HCEC 1CT (cell line): ENCODE measurements around the gene BCAN.
"Not testable (repeated sequence)": the region's sequence is repeated elsewhere in the genome, so short reads cannot be mapped to it uniquely, and the experiment has no call there.

ENCODE experiments used
- DNase-seq: peaks from one replicate; pipeline ENCODE4 v3.0.0-alpha.2; 2017

BCAN gene

DNA sequence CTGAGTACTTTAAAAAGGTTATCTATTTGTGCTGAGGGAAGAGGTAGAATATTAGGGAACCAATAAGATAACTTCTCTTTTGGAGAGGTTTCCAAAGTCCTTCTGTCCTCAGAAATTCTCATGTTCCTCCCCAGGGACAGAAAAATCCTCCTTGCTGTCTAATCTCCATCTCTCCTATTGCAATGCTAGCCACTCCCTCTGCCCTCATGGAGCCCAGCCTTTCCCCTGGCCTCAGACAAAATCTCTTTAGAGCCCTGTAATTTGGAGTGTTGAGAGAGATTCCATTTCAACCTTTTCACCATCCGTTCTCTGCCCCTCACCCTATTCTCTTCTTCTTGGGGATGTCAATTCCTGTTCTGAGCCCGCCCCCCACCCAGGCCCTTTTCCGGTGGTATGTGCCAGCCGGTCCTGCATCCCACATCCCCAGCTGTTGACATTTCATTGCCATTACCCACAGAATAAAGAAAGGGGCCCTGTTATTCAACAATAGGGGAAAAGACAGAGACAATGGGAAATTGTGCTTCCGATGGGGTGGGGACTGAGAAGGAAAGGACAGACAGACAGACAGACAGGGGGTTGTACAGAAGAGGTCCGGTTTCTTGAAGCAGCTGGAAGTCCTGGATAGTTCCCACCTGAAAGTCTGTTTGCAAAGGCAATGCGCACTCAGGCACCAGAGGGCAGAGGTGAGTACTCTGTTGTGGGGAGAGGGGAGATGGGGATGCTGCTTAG is 22.9 kb upstream of the BCAN start, which contains the start of gene HAPLN2:
TSS of gene HAPLN2 (plus strand) at position 563 of the 729 bp plus-strand sequence. CDS start 4,076 bp downstream, outside the sequence.
- DNase-seq: no peak

GRCh38 chr1:156619582-156619955 is 22.3 kb upstream of the BCAN start:
- DNase-seq: no peak

GRCh38 chr1:156622581-156623297 is 19.2 kb upstream of the BCAN start:
- no peak for DNase-seq

DNA sequence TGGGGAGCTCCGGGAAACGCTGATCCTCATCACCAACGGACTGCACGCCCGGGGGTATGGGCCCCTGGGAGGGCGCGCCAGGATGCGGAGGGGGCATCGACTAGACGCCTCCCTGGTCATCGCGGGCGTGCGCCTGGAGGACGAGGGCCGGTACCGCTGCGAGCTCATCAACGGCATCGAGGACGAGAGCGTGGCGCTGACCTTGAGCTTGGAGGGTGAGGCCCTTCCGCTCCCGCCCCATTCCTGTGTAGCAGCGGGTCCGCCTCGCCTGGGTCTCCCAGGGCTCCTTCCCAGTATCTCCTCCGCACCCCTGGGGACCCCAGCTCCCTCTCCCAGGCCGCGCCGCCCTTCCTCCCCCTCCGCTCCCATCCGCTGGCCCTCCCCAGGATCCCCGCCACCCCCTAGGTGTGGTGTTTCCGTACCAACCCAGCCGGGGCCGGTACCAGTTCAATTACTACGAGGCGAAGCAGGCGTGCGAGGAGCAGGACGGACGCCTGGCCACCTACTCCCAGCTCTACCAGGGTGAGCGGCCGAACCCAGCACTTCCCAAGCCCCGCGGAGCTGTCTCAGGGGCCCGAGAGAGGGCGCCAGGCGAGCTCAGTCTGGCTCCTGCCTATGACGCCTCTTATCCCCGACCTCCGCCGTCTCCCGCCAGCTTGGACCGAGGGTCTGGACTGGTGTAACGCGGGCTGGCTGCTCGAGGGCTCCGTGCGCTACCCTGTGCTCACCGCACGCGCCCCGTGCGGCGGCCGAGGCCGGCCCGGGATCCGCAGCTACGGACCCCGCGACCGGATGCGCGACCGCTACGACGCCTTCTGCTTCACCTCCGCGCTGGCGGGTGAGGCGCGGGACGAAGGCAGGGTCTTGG is 17.7 kb upstream of the BCAN start:
- DNase-seq: peak; percentile 55

DNA sequence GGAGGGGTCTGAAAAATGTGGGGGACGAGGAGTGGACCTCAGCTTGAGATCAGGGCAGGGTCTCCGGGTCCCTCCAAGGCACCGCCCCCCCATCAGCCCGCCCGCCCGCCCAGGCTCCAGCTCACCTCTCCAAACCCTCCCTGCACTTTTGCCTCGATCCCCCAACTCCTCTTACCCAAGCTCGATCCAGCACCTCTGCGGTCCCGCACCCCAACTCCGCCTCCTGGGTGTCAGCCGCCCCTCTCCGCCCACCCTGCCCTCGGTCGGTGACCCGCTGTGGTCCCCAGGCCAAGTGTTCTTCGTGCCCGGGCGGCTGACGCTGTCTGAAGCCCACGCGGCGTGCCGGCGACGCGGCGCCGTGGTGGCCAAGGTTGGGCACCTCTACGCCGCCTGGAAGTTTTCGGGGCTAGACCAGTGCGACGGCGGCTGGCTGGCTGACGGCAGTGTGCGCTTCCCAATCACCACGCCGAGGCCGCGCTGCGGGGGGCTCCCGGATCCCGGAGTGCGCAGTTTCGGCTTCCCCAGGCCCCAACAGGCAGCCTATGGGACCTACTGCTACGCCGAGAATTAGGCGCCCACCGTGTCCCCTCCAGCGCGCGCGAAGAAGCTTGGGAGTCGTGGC is 17.0 kb upstream of the BCAN start:
- DNase-seq: no peak

DNA sequence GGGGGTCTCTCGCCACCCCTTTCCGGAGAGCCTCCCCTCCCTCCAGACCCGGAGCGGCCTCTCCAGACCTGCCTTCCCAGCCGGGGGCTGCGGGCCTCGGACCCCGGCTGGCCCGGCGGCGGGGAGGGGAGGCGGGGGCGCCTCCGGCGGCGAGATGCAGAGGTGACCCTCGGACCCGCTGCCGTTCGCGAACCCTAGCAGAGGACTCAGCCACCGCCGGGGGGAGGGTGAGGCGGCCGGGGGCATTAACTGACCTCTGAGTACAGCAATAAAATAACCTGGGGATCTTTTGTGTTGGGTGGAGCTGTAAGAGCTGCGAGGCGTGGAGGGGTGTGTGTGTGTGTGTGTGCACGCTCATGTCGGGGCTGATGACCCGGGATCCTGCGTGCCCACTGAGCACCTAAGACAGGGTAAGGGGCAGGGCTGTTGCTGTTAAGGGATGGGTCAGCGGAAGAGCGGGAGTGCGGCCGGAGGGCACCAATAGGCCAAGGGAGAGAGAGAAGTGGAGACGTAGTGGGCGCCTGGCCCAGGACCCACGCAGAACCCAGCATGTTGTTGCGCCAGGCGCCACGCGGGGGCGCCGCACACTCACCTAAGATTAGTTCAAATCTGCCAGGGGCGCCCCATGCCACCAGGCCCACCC is 16.4 kb upstream of the BCAN start:
- no peak for DNase-seq

- DNase-seq: no peak
Measured at GRCh38 chr1:156626079-156626438, 15.9 kb upstream of the BCAN start.

- DNase-seq: peak; percentile 43
Measured at GRCh38 chr1:156627313-156627880, 14.5 kb upstream of the BCAN start.

GRCh38 chr1:156629823-156630449 is 12.0 kb upstream of the BCAN start:
- DNase-seq: no peak

DNA sequence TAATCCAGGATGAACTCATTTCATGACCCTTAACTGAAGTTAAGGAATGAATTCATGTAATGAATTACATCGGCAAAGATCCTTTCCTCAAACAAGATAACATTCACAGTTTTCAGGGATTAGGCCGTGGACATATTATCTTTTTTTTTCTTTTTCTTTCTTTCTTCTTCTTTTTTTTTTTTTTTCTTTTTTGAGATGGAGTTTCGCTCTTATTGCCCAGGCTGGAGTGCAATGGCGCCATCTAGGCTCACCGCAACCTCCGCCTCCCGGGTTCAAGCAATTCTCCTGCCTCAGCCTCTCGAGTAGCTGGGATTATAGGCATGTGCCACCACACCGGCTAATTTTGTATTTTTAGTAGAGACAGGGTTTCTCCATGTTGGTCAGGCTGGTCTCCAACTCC is 10.8 kb upstream of the BCAN start:
- DNase-seq: not testable (repeated sequence)

- no peak for DNase-seq
Measured at GRCh38 chr1:156632355-156632754, 9.6 kb upstream of the BCAN start.

GRCh38 chr1:156638189-156638985 is 3.5 kb upstream of the BCAN start:
- DNase-seq: no peak

DNA sequence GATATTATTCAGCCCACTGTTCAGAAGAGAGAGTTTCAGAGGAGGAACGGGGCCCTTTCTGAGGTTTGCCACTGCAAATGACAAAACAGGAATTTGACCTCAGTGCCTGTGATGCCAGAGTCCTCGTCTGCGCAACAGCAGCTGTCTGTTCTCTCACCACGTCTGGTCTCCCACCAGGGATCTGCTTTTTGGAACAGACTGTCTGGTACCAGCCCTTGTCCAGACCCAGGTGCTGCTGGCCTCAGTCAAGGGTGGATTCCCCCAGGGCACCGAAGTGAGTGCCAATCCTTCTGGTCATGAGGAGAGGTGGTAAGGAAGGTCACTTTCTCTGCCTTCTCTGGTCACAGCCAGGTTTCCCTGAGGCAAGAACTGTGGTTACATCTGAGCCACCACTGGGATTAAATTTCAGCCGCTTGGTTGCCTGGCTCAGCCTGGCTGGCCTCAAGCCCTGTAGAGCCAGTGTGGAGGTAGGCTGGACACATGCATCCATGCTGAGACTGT is 2.3 kb upstream of the BCAN start:
- no peak for DNase-seq

DNA sequence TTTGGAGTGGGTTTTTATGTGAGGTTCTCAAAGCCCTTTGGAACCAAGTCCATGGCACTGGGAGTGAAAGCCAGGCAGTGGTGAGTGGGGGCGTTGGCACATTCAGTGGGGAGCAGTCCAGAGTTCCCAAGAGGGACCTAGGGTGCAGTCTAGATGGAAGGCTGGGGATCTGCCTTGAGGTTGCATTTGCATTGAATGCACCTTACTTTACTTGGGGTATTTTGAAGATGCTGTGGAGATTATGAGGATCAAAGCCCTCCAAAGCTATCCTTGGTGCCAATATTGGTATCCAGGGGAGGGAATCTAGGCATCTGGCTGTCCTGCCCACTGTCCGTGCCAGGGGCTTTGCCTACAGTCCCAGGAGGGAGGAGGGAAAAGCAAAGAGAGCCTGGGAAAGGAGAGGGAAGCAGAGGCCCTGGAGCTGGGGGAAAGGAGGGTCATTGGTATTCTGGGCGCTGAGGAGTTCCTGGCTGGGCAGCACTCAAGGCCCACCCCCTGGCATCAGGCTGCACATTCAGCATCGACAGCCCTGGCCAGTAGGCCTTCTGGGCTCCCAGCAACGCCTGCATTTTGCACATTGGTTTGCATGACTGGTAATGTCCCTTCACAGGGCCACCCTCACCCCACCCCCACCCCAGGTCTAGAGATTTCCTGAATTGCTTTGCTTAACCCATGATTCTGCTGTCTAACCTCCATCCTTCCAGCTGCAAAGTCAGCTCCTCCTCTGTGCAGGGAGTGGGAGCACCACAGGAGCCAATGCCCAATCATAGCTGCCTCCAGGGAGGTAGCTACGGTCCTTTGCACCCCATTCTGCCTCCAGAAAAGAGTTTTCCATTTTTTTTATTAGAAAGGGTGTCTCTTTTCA is 843 bp upstream of the BCAN start:
- DNase-seq: no peak

GRCh38 chr1:156642265-156643048 is 540 bp downstream of the BCAN start:
- no peak for DNase-seq

DNA sequence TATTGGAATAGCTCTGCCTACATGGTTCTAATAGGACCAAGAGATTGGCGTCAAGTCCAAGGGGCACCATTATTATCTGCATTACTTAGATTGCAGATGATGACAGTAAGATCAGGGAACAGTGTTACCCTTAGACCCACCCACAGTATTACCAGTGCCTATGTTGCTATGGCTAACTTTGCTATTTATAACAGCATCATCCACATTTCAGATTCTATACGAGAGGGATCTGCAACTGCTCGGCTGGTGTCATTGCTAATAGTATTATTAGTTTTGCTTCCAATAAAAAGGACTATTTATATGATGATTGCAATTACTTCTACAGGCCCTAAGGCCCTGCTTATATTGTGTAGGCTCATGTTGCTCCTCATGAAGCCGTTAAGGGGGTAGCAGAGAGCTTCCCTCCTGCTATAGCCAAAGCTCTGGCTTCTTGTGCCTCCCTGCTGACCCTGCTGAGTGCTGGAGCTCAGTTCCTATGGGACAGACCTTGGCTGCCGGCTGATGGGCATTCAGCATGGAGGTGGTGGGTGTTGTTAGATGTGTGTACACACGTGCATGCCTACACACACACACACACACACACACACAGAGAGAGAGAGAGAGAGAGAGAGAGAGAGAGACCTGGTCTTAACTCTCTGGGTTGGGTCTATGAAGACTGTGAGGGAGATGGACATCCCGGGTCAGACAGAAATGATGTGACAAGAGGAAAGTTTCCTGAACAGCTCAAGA is 1.3 kb downstream of the BCAN start:
- DNase-seq: no peak

- DNase-seq: no peak
Measured at GRCh38 chr1:156643778-156644092, 1.8 kb downstream of the BCAN start.

DNA sequence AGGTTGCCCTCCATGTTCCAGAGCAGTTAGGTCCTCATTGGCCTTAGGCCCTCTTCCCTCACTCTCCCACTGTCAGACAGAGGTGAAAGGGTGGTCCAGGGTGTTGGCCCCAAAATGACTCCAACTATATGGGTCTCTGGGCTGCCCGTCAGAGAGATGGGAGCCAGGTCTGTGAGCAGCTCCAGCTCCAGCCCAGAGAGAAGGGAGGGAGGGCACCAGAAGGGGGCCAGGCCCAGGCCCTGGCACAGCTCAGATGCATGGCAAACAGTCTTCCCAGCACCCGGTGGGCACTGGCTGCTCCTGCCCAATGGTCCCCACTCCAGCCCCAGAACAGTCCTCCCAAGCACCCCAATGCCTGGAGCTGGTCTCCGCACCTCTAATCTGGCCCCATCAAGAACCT is 2.2 kb downstream of the BCAN start:
- no peak for DNase-seq
